GM18907 (cell line): ENCODE results near the gene TIPIN.
"Not testable (repeated sequence)": the region's sequence is repeated elsewhere in the genome, so short reads cannot be mapped to it uniquely, and the experiment has no call there.

ENCODE experiments used
- ATAC-seq: cut with Tn5 transposase; IDR thresholded peaks from one replicate; pipeline ENCODE4 v1.9.1; 2021; ENCODE audit warnings: mild to moderate bottlenecking, moderate library complexity; ENCODE audit not compliant: unreplicated experiment

TIPIN gene

DNA sequence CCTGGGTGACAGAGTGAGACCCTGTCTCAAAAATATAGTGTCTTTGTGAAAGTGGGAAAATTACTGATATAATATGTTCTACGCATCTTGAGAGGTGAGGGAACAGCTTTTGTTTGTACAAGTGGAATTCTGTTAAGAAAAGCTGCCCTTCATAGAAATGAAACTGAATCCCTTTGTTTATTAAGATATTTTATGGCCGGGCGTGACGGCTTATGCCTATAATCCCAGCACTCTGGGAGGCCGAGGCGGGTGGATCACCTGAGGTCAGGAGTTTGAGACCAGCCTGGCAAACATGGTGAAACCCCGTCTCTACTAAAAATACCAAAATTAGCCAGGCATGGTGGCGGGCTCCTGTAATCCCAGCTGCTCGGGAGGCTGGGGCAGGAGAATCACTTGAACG, 52.1 kb downstream of the TIPIN start:
- ATAC-seq: not testable (repeated sequence)

DNA sequence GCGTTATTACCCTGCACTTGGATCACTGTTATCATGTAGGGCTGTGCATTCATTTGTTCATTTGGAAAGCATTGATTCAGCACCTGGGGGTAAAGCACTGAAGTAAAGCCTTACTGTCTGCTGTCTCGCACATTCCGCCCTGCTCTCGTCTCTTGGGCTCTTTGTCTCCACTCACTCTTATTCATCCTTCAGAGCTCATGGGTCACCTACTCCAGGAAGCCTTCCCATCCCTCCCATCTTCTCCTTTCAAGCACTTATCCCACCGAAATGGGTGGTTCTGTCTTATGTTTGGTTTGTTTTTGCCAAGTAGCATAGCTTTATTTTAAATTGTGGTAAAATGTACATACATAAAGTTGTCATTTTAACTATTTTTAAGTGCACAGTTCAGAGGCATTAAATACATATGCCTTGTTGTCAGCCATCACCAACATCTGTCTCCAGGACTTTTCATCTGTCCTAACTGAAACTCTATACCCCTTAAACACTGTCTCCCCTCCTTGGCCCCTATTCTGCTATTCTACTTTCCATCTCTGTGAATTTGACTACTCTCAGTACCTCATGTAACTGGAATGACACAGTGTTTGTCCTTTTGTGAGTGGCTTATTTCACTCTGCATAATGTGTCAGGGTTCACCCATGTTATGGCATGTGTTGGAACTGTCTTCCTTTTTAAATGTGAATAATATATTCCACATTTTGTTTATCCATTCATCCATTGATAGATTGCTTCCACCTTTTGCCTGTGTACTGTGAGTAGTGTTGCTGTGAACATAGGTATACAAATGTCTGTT, 53.8 kb downstream of the TIPIN start:
- ATAC-seq: no peak

DNA sequence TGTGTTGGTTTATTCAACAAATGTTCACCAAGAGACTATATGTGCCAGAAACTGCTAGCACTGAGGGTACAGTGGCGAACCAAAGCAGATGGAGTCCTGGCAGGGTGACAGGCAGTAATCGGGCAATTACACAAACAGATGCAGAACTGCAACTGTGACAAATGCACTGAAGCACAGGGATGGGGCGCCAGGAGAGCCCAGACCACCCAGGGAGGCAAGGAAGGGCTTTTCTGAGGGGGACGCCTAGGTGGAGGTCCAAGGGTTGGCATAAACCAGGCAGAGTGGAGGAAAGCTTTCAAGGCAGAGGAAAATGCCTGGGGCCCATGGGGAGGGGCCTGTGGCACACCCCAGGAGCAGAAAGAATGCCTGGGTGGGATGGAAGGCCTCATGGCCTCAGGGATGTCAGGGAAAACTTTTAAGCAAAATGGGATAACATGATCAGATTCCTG, 57.7 kb downstream of the TIPIN start:
- ATAC-seq: no peak

DNA sequence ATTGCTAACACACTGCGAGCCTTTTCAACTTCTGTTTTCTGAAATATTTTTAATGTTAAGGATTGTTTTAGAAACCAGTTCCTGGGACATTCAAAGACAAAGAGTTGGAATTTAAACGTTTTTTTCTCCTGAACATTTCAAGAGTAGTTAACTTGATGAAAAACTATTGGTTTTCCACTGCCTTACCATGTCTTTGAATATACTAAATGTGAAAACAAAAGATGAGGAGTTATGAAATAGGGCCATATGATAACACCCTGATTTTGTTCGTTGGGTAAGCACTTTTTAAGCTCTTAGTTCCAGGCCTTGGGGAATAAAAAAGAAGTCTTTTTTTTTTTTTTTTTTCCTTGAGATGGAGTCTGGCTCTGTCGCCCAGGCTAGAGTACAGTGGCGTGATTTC, 60.3 kb downstream of the TIPIN start:
- no peak for ATAC-seq

GRCh38 chr15:66294932-66295235, 61.6 kb downstream of the TIPIN start:
- ATAC-seq: no peak

DNA sequence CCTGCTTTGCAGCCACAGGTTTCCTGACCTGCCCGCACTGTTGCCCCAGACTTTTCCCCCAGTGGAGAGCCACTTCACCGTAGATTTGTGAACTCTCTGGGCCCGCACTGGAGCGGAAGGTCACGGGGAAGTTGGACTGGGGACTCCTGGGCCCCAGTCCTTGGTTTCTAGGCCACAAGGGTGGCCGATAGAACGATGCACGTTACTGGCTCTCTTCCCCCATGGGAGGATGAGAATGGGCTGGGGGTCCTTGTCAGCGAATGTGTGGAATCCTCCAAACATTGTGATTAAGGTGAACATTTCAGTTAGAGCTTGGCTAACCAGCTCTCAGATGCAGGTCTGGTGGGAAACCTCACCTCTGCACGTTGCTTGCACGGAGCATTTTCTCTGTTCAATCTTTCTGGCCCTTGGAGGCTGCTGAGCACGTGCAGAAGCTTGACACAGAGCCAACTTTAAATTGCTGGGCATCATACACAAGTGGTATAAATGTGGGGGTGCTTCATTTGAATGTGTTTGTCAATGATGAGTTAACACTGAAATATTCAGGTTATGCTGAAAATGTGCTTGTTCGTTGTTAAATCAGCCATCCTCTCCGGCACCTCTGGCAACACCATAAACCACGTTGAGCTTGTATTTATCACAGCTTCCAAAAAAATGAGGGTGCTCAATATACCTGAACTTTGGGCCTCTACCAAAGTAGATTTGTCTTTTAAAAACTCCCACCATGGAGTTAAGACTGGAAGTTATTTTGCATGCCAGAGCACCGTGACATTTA, 62.1 kb downstream of the TIPIN start:
- ATAC-seq: peak; percentile 19

DNA sequence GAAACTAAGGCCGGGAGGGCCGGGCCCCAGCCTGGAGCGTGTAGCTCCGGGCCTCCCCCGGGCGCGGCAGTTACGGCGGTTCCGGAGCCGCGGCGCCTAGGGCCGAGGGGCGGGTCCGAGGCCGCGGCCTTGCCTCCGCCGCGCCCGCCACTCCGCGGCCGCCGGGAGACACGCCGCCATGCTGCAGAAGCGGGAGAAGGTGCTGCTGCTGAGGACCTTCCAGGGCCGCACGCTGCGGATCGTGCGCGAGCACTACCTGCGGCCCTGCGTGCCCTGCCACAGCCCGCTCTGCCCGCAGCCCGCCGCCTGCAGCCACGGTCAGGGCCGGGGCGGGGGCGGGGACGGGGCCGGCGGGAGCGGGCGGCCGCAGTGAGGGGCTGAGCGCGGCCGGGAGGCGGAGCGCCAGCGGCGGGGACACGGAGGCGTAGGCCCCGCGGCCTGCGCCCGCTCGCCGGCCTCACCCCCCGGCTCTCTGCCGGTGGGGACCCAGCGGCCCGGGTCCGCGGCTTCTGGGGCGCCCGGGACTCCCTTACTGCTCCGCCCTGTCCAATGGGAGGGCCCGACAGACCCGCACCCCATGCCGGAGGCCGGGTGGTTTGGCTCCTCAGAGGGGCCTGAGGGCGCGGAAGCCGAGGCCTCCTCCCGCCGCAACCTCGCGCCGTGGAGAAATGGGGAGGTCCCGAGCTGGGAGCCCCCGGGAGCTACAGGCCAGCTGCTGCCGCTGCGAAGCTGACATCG, 62.9 kb downstream of the TIPIN start, which contains the start of gene DIS3L:
Gene DIS3L, plus strand, starts transcription at position 150 of the 738 bp plus-strand sequence. Its CDS starts 29 bp downstream, at position 179.
- ATAC-seq: peak; percentile 58

GRCh38 chr15:66292571-66293418, 63.7 kb downstream of the TIPIN start:
- ATAC-seq: no peak

GRCh38 chr15:66291816-66292570, 64.5 kb downstream of the TIPIN start:
- no peak for ATAC-seq

DNA sequence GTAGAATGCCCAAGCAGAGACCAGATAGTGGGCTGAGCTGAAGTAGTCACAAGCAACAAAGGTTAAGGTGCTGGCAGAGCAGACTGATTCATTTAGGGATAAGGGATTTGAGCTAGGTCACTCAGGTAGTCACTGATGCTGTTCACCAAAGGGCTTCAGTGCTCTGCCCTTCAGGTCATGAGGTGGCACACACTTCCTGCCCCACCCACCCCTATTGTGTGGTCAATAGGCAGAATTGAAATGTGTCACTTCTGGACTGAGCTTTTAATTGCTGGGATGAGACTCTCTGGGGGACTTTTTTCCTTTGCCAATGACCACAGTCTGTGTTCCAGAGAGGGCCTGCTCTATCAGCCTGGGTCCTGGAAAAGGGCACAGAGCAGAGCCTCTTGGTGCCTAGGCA, 66.0 kb downstream of the TIPIN start:
- ATAC-seq: no peak

DNA sequence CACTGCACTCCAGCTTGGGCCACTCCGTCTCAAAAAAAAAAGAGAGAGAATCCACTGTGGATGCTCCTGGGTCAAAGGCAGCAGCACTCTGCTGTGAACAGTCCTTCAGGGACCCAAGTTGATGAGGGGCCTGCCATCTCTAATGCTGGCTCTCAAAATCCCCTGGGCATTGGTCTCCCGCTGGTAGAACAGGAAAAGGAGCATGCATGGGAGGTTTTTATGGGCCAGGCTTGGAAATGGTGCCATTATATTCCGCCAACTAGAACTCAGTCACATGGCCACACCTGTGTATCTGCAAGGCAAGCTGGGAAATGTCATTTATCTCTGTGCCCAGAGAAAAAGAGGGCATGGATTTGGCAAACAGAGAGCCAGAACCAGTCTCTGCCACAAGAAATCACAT, 66.5 kb downstream of the TIPIN start:
- ATAC-seq: no peak

DNA sequence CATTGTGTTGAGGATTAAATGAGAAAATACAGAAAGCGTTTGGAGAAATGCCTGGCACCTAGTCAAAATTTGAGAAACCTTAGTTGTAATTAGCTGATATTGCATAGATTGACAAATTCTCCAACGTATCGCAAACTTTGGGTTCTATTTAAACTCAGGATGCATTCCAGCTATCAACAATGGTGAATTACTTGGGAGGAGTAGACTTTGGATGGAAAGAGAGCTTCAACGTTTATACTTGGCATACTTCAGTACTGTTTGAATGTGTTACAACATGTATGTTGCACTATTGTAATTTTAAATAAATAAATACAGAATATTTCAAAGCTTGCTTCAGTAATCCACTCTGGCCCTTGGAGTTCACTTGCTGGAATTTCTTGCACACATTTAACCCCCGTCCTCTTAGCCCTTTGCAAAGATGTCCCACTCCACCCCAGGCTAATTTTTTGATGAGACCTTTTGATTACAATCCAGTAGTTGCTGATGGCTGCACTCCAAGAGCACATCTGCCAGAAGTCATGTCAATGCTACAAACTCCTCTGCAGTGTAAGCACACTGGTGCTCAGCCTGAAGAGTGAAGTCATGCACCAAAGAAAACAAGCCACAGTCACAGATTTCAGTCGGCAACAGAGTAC, 67.8 kb downstream of the TIPIN start:
- ATAC-seq: no peak

DNA sequence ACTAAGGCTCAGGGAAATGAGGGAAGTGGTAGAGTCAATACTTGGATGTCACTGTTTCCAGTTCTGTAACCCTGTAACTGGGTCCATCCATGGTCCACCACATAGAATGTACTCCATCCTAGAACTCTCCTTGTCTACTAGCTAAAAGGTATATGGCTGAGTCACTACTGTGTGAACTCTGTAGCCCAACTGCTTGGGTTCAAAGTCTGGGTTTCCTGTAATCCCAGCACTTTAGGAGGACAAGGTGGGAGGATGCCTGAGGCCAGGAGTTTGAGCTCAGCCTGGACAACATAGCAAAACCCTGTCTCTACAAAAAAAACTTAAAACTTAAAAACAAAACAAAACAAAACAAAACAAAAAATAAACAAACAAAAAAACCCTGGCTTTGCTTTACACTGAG, 68.4 kb downstream of the TIPIN start:
- no peak for ATAC-seq

- ATAC-seq: no peak
Observed at GRCh38 chr15:66287461-66288057, 68.9 kb downstream of the TIPIN start.
